Rectal smooth muscle tissue (tissue), 1 donor: Measurements from ENCODE around the gene PRKX.
"Not testable (repeated sequence)": the region's sequence is repeated elsewhere in the genome, so short reads cannot be mapped to it uniquely, and the experiment has no call there.

Experiments
- H3K27ac ChIP-seq: one replicate; pipeline ENCODE4 v1.7.0; 2013; ENCODE audit warnings: low read depth, low read length, inconsistent platforms
- H3K27me3 ChIP-seq: one replicate; pipeline ENCODE4 v1.7.0; 2013; ENCODE audit warnings: low read length; ENCODE audit not compliant: control insufficient read depth, insufficient read depth
- H3K36me3 ChIP-seq: one replicate; pipeline ENCODE4 v1.7.0; 2013; ENCODE audit warnings: low read length; ENCODE audit not compliant: control insufficient read depth, insufficient read depth
- H3K4me1 ChIP-seq: one replicate; pipeline ENCODE4 v1.7.0; 2013; ENCODE audit warnings: low read length; ENCODE audit not compliant: control insufficient read depth, insufficient read depth
- H3K4me3 ChIP-seq: one replicate; pipeline ENCODE4 v1.7.0; 2013; ENCODE audit warnings: low read length
- H3K9ac ChIP-seq: one replicate; pipeline ENCODE4 v1.7.0; 2013; ENCODE audit warnings: low read length

Gene PRKX

DNA sequence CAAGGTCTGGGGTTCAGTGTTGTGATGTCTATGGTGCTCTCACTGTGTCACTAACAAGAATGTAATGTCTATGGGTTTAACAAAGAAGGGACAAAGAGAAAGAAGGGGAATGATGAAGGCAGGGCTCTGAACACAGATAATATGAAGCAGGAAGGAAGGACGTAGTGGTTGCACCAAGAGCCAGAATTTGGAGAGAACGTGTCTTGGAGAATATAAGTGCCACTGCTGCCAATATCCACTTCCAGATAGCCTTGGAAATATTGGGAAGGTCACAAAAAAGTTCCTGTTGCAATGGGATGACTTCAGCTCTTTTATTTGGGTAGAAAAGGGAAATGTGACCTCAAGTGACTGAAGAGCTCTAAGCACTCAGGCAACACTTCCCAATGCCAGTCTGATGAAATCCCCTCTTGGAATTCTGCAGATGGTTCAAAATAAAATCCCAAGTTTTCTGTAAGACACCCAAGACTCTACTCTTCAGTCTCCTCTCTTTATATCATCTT is 131.8 kb downstream of the PRKX start:
- H3K27me3 ChIP-seq = no peaks in the 10 kb centered on the region
- H3K27ac ChIP-seq = no peak overlapping the region
- H3K9ac ChIP-seq = no peak overlapping the region
- H3K4me1 ChIP-seq = no peaks in the 10 kb centered on the region
- H3K36me3 ChIP-seq = no peaks in the 10 kb centered on the region
- H3K4me3 ChIP-seq = no peak overlapping the region

DNA sequence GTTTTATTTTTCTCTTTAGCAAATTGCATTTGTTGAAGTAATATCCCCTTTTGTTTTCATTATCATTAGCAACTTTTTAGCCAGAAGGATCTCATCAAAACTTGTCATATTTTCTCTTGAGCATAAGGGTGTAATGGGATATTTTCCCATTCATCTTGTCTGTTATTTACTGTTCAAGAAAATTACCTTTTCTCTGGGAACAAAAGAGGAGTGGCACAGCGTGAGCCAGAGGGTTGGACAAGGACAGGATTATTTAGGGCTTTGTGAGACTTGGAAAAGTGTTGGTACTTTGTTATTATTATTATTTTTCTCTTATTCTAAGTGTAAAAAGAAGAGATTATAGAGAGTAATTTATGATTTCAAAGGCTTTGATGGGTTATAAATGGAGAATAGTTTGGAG is 135.9 kb downstream of the PRKX start:
- Histone ChIP-seq H3K4me3 (no peak overlapping the region), H3K4me1 (no peaks in the 10 kb centered on the region), H3K36me3 (no peaks in the 10 kb centered on the region), H3K27me3 (no peaks in the 10 kb centered on the region), H3K9ac (no peak overlapping the region), H3K27ac (no peak overlapping the region)

DNA sequence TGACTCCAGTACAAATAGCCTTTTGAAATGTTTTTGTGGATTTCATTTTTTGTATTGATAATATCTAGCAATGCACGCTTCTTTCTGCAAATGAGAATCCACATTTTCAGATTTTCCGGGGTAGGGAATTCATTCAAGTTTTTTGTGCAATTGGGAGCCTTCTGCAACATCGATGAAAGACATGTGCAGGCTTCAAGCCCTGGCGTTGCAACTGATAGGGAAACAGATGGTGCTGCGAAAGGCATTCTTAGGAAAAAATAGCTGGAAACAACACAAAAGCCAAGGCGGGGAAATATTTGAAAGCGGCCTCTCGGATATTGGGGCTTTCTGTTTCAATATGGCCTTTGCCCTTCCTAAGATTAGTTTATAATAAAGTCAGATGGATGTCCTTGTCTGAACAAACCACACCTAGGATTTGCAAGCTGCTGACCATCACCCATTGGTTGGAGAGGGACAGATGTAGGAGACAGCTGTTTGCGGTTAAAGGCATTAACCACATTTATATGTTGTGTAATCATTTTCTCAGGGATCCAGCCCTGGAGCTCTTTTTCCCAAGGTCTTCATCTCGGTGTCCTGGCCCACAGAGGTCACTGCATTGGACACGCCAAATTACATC is 136.5 kb downstream of the PRKX start:
- Histone ChIP-seq H3K4me1 (no peaks in the 10 kb centered on the region), H3K4me3 (no peak overlapping the region), H3K36me3 (no peaks in the 10 kb centered on the region), H3K27me3 (no peaks in the 10 kb centered on the region), H3K9ac (no peak overlapping the region), H3K27ac (no peak overlapping the region)

DNA sequence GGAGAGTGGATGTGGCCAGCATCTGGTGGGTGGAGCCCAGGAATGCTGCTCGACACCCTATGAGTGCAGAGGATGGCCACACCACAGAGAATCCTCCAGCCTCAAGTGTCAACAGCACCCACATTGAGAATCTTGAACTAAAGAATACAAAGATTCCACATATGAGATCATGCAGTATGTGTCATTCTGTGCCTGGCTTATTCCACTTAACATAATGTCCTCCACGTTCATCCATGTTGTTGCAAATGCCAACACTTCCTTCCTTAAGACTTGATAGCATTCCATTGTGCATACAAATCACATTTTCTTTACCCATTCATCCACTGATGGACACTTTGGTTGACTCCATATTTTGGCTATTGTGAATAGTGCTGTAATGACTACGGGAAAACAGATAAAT is 145.8 kb downstream of the PRKX start:
- Histone ChIP-seq H3K4me3 (no peak overlapping the region), H3K4me1 (no peaks in the 10 kb centered on the region), H3K36me3 (no peaks in the 10 kb centered on the region), H3K27me3 (no peaks in the 10 kb centered on the region), H3K27ac (no peak overlapping the region), H3K9ac (no peak overlapping the region)

DNA sequence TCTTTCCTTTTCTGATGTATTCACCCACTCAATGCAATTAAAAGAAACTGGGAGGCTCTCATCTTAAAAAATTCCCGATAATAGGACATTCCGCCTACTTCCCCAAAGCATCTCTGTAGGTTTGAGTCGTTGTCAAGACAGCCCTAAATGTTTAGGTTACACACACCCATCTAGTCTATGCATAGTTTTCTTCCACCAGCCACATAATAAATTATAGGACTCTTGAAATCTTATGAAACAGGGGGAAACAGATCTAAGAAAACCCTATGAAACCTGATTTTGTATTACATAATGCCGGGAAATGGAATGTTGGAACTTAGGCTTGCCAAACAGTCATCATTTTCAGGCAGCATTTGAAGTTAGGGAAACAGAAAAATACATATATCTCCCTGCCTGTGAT is 150.0 kb downstream of the PRKX start:
- H3K27ac ChIP-seq = no peak overlapping the region
- no peaks in the 10 kb centered on the region for H3K27me3 ChIP-seq
- H3K4me3 ChIP-seq = no peak overlapping the region
- no peaks in the 10 kb centered on the region for H3K36me3 ChIP-seq
- no peaks in the 10 kb centered on the region for H3K4me1 ChIP-seq
- H3K9ac ChIP-seq = no peak overlapping the region

DNA sequence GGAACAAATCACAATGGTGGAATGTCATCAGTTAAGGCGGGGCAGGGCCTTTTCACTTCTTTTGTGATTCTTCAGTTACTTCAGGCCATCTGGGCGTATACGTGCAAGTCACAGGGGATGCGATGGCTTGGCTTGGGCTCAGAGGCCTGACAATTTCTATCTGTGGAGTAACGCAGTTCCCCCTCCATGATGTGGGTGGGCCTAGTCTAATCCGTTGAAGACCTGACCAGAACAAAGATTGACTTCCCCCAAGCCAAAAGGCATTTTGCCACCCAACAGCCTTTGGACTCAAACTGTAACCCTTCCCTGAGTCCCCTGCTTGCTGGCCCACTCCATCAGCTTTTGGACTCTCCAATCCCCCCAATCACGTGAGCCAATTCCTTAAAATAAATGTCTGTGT is 153.4 kb downstream of the PRKX start:
- H3K9ac ChIP-seq, H3K27ac ChIP-seq, H3K27me3 ChIP-seq, H3K36me3 ChIP-seq, H3K4me3 ChIP-seq, H3K4me1 ChIP-seq: not testable (repeated sequence)
